Chondrocyte (in vitro differentiated cells): ENCODE results near the gene ALK. TPM values are rescaled to one million over a fixed set of nuclear protein-coding genes. Genes with fewer than 3 reads are reported as not detected.

Source experiments
- DNase-seq: peaks from one replicate; pipeline ENCODE4 v3.0.0; 2021; ENCODE audit warnings: mixed read lengths, low spot score
- H3K27ac Mint-ChIP-seq: one replicate; pipeline ENCODE4 v1.8.0; 2021; ENCODE audit warnings: mild to moderate bottlenecking, moderate library complexity, mixed read lengths; ENCODE audit not compliant: unreplicated experiment
- H3K27me3 Mint-ChIP-seq: 2 replicates; pipeline ENCODE4 v1.8.0; 2021; ENCODE audit warnings: low read depth, mixed read lengths
- H3K36me3 Mint-ChIP-seq: 2 replicates; pipeline ENCODE4 v1.8.0; 2021; ENCODE audit warnings: low read depth, mixed read lengths
- H3K4me1 Mint-ChIP-seq: 2 replicates; pipeline ENCODE4 v1.8.0; 2021; ENCODE audit warnings: low read depth, mild to moderate bottlenecking, mixed read lengths
- H3K4me3 Mint-ChIP-seq: one replicate; pipeline ENCODE4 v1.8.0; 2021; ENCODE audit warnings: mild to moderate bottlenecking, moderate library complexity, mixed read lengths; ENCODE audit not compliant: unreplicated experiment
- H3K9me3 Mint-ChIP-seq: 2 replicates; pipeline ENCODE4 v1.8.0; 2021; ENCODE audit warnings: low read depth, mixed read lengths
- CTCF ChIP-seq: fragments of 200-600 bp; sonication (generic); IDR thresholded peaks from 2 replicates; pipeline ENCODE4 v1.5.0; 2021; ENCODE audit warnings: antibody characterized with exemption, mild to moderate bottlenecking, moderate library complexity
- total RNA-seq: library from RNA; stranded (reverse); gene quantifications from 3 replicates; pipeline ENCODE4 v1.2.1, GENCODE V29; 2021

The ALK gene
- total RNA-seq, 1 donor from 2014 or later, result 0.07 TPM

- H3K27ac Mint-ChIP-seq, result no peak overlapping the region
- H3K27me3 Mint-ChIP-seq, result peaks cover 27% of the 10 kb centered on the region
- H3K4me1 Mint-ChIP-seq, result no peaks in the 10 kb centered on the region
- no peak for DNase-seq
- H3K9me3 Mint-ChIP-seq, result peaks cover 2% of the 10 kb centered on the region
- no peaks in the 10 kb centered on the region for H3K36me3 Mint-ChIP-seq
- no peak overlapping the region for H3K4me3 Mint-ChIP-seq
- no peak for TF ChIP-seq CTCF
Measured at GRCh38 chr2:29323301-29323700, 598.1 kb downstream of the ALK start.

GRCh38 chr2:29322011-29322410 is 599.4 kb downstream of the ALK start:
- H3K36me3 Mint-ChIP-seq, result no peaks in the 10 kb centered on the region
- H3K27me3 Mint-ChIP-seq, result peaks cover 21% of the 10 kb centered on the region
- H3K27ac Mint-ChIP-seq, result no peak overlapping the region
- no peak for TF ChIP-seq CTCF
- H3K9me3 Mint-ChIP-seq, result peaks cover 2% of the 10 kb centered on the region
- no peak for DNase-seq
- no peak overlapping the region for H3K4me3 Mint-ChIP-seq
- no peaks in the 10 kb centered on the region for H3K4me1 Mint-ChIP-seq

GRCh38 chr2:29317801-29318485 is 603.4 kb downstream of the ALK start:
- no peak for DNase-seq
- Mint-ChIP-seq H3K36me3 (no peaks in the 10 kb centered on the region), H3K27ac (no peak overlapping the region), H3K9me3 (peaks cover 2% of the 10 kb centered on the region), H3K4me3 (no peak overlapping the region), H3K27me3 (peaks cover 23% of the 10 kb centered on the region), H3K4me1 (peaks cover 5% of the 10 kb centered on the region)
- TF ChIP-seq CTCF, result no peak

GRCh38 chr2:29317077-29317517 is 604.3 kb downstream of the ALK start:
- DNase-seq, result no peak
- peaks cover 23% of the 10 kb centered on the region for H3K27me3 Mint-ChIP-seq
- no peak for TF ChIP-seq CTCF
- peaks cover 5% of the 10 kb centered on the region for H3K4me1 Mint-ChIP-seq
- no peaks in the 10 kb centered on the region for H3K36me3 Mint-ChIP-seq
- no peak overlapping the region for H3K27ac Mint-ChIP-seq
- peaks cover 2% of the 10 kb centered on the region for H3K9me3 Mint-ChIP-seq
- no peak overlapping the region for H3K4me3 Mint-ChIP-seq

- H3K36me3 Mint-ChIP-seq, result no peaks in the 10 kb centered on the region
- no peak for DNase-seq
- H3K4me1 Mint-ChIP-seq, result peaks cover 5% of the 10 kb centered on the region
- H3K27me3 Mint-ChIP-seq, result peaks cover 27% of the 10 kb centered on the region
- H3K9me3 Mint-ChIP-seq, result no peaks in the 10 kb centered on the region
- TF ChIP-seq CTCF, result peak; percentile 36
- H3K4me3 Mint-ChIP-seq, result peak overlapping the region; percentile 45
- no peak overlapping the region for H3K27ac Mint-ChIP-seq
Measured at GRCh38 chr2:29314816-29315571, 606.4 kb downstream of the ALK start.
